ENCODE data around the gene MPC1.

MPC1 gene

DNA sequence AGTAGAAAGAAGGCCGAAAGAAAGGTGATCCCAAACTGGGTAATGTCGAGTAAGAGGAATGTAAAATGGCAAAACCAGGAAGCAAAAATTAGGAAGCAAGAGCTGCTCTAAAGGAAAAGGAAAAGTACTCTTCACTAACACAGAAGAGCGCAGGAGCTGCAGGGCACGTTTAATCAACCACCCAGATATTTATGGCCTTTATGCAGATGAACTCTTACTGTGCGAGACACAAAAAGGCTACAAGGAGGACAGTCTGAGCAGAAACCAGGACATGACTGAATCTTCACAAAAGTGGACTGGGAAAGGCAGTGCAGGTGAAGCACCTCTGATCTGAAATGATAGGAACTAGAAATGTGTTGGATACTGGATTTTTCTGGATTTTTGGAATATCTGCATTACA is 59.3 kb downstream of the MPC1 start:
- no peak for TF ChIP-seq CTCF (IDR thresholded peaks at IDR 0.05)
- no peak for TF ChIP-seq ZFX (IDR thresholded peaks at IDR 0.05; ENCODE audit: borderline replicate concordance)
- H3K27ac ChIP-seq = no peak overlapping the region

GRCh38 chr6:166318649-166319600 is 63.8 kb downstream of the MPC1 start:
- H3K27ac ChIP-seq = no peak overlapping the region
- TF ChIP-seq CTCF (IDR thresholded peaks at IDR 0.05) (no peak), ZFX (IDR thresholded peaks at IDR 0.05; ENCODE audit: borderline replicate concordance) (no peak)

GRCh38 chr6:166318227-166318626 is 64.5 kb downstream of the MPC1 start:
- TF ChIP-seq CTCF (IDR thresholded peaks at IDR 0.05) = no peak
- TF ChIP-seq ZFX (IDR thresholded peaks at IDR 0.05; ENCODE audit: borderline replicate concordance) = no peak
- no peak overlapping the region for H3K27ac ChIP-seq

GRCh38 chr6:166317261-166318212 is 65.2 kb downstream of the MPC1 start:
- TF ChIP-seq CTCF (IDR thresholded peaks at IDR 0.05) = no peak
- no peak for TF ChIP-seq ZFX (IDR thresholded peaks at IDR 0.05; ENCODE audit: borderline replicate concordance)
- no peak overlapping the region for H3K27ac ChIP-seq

GRCh38 chr6:166315436-166315835 is 67.3 kb downstream of the MPC1 start:
- no peak overlapping the region for H3K27ac ChIP-seq
- TF ChIP-seq CTCF (IDR thresholded peaks at IDR 0.05) (no peak), ZFX (IDR thresholded peaks at IDR 0.05; ENCODE audit: borderline replicate concordance) (no peak)
